GM21367 (cell line): ENCODE measurements around the gene ARFGAP3.
"Not testable (repeated sequence)": the region's sequence is repeated elsewhere in the genome, so short reads cannot be mapped to it uniquely, and the experiment has no call there.

Experiments
- ATAC-seq: cut with Tn5 transposase; IDR thresholded peaks from one replicate; pipeline ENCODE4 v1.9.1; 2021; ENCODE audit not compliant: unreplicated experiment

The ARFGAP3 gene

DNA sequence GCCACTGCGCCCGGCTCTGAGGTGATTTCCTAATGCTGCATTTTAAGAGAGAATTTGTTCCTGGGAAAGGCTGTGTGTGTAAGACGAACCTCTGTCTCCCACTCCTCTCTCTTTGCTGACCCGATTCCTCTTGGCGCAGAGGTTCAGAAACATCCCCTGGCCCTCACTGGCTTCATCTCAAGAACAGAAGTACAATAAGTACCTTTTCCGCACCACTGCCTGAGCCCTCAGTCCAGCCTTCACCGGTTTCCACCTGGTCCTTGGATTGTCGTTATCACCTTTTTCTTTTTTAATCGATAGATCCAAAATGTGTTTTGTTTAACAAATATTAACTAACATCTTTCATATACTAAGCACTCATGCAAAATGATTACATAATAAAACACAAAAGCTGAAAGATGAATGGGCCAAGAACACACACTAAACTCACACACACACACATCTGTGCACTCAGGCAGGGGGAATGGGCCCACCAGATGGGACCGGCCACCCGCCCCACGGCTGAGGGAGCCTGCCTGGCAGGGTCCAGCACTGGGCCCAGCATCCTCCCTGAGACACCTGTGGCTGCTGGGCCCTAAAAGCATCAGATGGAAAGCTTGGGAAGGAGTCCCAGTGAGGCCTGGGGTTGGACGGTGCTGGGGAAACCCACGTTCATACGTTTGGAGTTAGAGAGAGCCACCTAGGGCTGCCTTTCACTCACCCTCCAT is 86.0 kb downstream of the ARFGAP3 start:
- ATAC-seq, result no peak

DNA sequence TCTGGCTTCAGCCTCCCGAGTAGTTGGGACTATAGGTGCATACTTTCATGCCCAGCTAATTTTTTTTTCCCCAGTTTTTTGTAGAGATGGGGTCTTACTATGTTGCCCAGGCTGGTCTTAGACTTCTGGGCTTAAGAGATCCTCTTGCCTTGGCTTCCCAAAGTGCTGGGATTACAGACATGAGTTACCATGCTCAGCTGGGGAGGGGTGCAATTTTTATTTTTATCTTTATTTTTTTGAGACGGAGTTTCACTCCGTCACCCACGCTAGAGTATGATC is 86.7 kb downstream of the ARFGAP3 start:
- ATAC-seq, result no peak

DNA sequence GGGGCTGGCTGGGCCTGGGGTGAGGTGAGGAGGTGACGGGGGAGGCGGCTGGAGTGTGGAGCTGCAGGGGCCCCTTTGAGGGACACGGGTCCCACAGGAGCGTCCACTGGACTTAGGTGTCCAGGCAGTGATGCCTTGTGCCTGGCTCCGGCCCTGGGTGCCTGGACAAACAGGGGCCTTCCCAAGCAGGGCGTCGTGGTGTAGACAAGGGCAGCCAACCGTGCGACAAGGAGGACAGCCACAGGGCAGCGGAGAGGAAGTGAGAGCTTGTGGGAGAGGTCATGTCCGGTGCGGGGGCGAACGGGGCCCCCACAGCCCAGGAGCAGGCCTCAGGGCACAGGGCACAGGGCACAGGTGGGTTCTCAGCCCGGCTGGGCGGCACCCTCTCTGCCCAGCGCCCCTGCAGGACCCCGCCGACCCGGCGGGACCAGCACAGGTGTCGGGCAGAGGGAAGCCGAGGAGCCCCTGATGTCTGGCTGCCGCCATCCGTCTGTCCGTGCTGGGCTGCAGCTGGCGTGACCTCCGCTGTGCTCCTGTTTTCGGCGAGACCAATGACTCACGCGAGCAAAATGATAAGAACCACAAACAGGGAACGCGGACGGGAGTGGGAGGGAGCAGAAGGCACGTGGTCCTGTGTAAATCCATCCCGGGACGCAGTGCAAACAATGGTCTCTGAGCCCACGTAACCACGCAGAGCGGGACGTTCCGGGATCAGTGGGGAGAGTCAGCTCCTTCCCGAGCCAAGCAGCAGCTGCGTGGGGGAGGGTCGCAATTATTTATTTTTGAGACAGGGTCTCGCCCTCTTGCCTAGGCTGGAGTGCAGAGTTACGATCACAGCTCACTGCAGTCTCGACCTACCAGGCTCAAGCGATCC is 87.3 kb downstream of the ARFGAP3 start:
- ATAC-seq, result peak; percentile 67

DNA sequence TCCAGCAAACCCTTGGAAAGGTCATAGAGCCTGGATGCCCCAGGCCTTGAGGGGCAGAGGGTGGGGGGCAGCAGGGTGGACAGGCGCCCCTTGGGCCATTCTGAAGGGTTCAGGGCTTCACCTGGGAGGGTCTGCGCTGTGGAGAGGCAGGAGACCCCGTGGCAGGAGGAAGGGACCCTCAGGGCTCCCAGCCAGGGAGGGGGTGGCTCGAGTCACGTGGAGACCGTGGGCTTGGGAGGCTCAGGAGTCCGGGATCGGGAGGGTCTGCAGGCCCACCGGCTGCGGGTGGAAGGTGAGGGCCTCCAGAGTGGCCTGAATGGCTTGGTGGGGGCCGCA is 87.9 kb downstream of the ARFGAP3 start:
- no peak for ATAC-seq

DNA sequence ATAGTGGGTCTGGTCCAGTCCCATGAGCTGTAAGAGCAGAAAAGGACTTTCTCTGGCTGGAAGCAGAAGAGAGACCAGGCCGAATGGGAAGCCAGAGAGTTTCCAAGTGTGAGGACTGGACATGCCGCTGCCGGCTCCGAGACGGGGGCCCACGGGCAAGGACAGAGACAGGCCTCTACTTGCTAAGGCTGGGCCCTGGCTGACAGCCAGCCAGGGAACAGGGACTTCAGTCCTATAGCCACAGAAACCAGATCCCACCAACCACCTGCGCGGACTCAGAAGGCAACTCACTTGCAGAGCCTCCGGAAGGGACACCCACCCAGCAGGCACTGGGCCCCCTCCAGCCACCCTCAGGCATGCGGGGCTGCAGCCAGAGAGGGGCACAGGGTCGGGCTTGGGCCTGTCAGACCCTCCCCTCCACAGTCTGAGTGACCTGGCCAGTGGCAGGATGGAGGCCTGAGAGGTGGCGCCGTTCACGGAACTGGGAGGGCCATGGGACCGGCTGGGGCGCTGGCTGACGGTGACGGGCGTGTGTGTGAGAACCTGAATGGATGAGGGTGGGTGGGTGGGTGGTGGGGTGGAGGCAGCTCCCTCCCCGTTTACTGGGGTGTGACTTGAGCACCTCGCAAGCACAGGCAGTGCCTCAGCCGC is 88.6 kb downstream of the ARFGAP3 start:
- no peak for ATAC-seq

DNA sequence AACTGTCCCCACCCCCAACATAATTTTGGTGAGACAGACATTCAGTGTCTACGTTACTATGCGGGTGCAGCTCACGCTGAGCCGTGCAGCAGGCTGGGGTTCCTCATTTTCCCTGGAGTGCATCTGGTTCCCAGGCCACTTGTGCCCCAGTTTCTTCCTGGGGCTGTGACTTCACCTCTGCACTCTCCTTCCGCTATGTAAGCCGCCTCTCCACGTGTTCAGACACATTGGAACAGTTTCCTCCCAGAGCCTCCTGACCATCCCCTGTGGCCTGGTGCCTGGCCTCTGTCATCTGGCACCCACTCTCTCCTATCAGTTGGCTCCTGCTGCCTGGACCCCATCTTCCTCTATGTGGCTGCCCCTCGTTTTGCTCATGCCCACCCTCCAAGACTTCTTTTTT is 90.2 kb downstream of the ARFGAP3 start:
- ATAC-seq, result no peak

DNA sequence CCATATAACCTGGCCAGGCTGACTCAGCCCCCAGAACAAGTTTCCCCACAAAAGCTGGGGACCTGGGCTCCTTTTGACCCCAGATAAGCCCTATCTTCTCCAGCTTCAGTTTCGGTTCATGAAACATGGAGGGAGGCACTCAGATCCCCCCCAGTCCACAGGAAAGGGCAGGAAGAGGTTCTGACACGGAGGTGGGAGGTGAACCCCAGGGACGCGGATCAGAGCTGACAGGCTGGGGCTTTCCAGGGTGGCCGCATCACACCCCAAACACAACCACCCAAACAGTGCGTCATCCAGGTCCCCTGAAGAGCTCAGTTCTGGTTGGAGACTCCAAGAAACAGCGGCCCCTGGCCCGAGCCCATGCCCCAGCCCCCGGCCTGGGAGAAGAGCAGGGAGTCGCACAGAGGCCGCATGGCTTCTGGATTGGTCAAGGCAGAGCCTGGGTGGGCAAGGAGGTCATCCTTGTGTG is 92.1 kb downstream of the ARFGAP3 start:
- no peak for ATAC-seq

DNA sequence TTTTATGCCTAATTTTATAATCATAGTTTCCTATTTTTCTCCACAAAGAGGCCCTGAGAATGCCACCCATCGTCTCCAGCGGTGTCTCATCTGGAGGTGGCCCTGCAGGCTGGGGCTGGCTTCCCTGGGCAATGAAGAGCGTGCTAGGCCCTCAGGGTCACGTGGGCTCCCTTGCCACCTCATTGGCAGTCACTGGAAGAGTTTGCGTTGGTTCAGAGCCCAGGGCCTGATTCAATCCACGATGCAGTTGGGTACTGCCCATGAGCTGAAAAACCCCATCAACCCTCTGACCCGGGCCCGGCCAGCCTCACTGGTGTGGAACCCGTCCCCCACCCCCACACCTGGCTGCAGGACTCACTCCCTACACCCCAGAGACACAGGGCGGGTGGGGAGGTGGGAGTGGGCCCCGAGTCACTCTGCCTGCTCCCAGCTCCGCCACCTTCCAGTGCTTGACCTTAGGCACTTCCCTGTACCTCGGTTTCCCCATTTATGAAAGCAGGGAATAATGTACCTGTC is 93.0 kb downstream of the ARFGAP3 start:
- no peak for ATAC-seq

DNA sequence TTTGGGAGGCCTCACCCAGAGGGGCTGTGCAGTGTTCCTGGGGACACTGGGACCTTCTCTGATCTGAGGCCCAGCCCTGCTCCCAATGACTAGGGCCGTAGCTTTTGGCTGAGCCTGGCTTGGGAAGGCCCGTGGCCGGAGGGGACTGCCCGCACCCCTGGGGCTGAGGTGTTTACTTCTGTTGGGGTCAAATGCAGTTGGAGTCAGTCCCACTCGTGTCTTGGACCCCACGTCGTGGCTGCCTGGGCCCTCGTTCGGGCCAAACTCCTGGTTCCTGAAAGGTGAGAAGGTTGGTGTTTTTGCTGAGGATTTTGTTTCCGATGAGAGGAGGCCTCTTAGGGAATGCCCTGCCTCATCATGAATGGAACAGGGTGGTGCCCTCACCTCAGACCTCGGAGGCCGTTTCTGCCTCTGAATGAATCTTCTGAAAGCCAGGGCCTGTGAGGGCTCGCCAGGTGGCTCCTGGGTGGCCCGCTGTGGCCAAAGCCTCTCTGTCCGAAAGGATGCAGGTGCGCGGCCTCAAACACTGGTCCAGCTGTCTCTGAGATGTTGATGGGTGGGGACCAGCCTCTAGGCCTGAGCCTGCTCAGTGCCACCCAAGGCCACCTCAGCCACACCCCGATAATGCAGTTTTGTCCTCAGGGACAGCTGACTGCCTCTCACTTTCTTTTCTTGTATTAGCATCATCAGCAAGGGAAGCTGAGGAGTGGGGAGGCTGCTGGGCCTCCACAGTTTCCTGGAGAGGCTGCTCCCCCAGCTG is 96.1 kb downstream of the ARFGAP3 start:
- ATAC-seq, result no peak

DNA sequence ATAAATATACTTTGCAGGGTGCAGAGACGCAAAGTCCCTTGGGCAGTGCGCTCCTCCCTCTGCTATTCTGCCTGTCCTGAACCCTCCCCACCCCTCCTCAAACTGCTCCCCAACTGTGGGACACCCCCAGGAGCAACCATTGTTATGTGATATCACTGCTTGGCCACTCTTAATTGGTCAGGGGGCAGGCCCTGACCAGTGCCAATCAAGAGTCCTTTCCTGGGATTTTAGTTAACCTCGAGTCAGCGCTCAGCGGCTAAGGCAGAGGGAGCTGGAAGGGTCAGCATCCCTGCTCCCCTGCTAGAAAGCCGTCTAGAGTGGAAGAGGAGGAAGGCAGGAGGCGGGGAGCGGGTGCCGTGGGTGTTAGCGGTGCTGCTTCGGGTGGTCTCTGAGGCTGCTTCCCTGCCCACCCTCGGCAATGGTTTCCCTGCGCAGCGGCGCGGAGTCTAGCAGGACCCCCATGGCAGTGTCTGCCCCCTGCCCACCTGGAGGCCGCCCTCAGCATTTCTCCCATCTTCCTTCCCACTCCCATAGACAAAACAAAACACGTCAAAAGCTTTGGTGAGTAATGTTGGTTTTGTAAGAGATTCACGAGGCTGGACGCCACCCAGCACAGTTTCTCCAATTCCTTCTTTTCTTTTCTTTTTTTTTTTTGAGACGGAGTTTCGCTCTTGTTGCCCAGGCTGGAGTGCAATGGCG is 98.0 kb downstream of the ARFGAP3 start:
- no peak for ATAC-seq

DNA sequence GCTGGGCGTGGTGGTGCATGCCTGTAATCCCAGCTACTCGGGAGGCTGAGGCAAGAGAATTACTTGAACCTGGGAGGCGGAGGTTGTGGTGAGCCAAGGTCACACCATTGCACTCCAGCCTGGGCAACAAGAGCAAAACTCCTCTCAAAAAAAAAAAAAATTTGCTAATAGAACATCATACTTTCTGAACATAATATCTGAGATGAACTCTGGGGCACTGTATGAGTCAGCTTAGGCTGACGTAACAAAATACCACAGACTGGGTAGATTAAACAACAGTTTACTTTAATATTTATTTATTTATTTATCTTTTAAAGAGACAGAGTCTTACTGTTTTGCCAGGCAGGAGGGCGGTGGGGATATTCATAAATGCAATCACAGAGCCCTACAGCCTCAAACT is 101.5 kb downstream of the ARFGAP3 start:
- ATAC-seq, result not testable (repeated sequence)

DNA sequence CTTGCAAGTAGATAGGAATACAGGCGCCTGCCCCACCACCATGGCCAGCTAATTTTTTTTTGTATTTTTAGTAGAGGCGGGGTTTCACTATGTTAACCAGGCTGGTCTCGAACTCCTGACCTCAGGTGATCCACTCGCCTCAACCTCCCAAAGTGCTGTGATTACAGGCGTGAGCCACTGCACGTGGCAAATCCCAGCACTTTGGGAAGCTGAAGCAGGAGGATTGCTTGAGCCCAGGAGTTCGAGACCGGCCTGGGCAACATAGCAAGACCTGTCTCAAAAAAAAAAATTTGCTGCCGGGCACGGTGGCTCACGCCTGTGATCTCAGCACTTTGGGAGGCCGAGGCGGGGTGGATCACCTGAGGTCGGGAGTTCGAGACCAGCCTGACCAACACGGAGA is 102.0 kb downstream of the ARFGAP3 start:
- ATAC-seq, result not testable (repeated sequence)

DNA sequence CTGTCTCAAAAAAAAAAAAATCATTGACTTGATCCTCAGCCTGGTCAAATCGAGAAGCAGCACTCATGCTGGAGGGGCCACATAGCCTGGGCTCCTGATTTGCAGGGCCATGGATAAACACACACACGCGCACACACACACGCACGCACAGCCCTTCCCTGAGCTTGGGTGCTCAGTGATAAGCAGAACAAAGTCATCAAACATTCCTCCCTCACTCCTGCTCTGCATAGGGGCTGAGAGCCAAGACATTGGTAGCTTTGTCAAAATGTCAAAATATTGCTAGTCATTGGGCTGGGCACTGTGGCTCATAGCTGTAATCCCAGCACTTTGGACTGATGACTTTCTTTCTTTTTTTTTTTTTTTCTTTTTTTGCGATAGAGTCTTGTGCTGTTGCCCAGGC is 102.4 kb downstream of the ARFGAP3 start:
- no peak for ATAC-seq

DNA sequence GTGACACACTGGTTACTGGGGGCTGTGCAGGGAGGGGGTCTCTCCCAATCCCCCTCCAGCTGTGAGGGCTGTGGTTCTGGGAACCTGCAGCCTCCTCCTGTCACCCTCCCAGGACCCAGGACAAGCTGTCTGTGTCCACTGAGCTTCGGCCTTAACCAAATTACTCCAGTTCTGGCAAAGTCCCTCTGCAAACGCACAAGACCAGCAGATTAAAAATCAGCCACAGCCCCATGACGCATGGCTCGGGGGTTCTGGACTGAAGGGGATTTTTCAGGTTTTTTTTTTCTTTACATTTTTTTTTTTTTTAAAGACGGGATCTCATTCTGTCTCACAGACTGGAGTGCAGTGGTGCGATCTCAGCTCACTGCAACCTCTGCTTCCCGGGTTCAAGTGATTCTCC is 104.2 kb downstream of the ARFGAP3 start:
- ATAC-seq, result no peak

DNA sequence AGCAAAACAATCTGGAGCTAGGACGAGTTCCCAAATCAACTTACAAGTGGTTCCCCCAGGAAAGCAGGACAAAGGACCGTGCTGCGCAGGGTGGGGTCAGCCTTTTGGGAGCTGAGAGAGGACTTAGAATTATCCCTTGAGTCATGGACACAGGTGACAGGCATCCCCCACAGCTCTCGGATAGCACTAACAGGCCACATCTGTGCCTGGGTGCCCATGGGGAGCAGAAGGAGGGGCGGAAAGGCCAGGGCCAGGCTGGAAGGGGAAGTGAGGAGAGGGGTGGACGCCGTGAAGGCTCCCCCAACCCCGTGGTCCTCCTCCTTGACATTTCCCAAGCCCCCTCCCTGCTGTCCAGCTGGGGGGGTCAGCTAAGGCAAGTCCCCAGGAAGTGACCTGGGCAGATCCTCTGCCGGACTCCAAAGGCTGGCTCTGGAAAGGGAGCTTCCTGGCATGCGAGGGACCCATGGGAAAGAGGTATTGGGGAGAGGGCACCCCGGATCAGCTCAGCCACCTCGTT is 104.8 kb downstream of the ARFGAP3 start:
- ATAC-seq, result no peak

DNA sequence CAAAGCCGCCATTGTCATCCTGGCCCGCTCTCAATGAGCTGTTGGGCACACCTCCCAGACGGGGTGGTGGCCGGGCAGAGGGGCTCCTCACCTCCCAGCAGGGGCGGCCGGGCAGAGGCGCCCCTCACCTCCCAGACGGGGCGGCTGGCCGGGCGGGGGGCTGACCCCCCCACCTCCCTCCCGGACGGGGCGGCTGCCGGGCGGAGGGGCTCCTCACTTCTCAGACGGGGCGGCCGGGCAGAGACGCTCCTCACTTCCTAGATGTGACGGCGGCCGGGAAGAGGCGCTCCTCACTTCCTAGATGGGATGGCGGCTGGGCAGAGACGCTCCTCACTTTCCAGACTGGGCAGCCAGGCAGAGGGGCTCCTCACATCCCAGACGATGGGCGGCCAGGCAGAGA is 106.7 kb downstream of the ARFGAP3 start:
- ATAC-seq, result not testable (repeated sequence)

DNA sequence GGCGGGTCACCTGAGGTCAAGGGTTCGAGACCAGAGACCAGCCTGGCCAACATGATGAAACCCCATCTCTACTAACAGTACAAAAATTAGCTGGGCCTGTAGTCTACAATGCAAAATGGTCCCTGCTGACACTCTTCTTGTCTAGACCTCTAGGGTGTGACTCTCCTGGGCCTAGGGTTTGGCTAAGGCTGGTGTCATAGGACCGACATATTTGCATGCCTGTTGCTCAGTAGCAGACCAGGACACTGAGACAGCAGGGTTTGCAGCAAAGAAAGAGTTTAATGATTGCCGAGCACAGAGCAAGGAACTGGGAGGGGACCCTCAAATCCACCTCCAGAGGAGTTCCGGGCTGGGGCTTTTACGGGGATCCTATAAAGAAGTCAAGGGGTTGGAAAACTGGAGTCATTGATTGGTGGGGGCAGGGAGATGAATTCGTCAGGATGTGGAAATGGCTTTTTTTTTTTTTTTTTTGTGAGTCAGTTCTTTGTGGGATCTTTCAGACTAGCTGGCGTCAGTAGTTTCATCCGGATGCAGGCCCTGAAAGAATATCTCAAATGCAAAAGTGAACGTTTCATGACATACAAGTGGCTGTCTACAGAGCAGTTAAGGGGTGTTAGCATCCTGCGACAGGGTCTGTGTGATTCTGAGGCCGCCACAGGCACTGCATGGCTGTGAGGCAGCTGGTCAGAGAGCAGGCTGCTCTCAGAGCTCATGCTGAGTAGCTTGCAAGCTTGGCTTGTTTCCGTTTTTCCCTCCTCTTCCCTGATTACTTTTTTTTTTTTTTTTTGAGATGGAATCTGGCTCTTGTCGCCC is 109.2 kb downstream of the ARFGAP3 start:
- no peak for ATAC-seq
